IMR-90 (cell line): ENCODE measurements around the gene PPP2R2D. TPM values are rescaled to one million over a fixed set of nuclear protein-coding genes. Genes with fewer than 3 reads are reported as not detected.

Experiments
- ATAC-seq: fragments of 200-7000 bp; cut with Tn5 transposase; 2 replicates; pipeline ENCODE4 v1.9.1; 2020; ENCODE audit warnings: low read depth, mild to moderate bottlenecking, moderate library complexity
- BruUV-seq: library from RNA; stranded (reverse); fragments of 400-500 nt; replicated peaks from 2 replicates; lab custom pipeline; 2021; lab: Mats Ljungman, UMichigan
- CTCF ChIA-PET: fragments of 300-600 bp; formaldehyde crosslinking; extraction: SDS; loops from one replicate; lab custom pipeline; 2021; ENCODE audit warnings: antibody characterized with exemption; lab: Yijun Ruan, JAX
- POLR2A ChIA-PET: fragments of 300-600 bp; sonication (Branson Sonifier 250); formaldehyde crosslinking; loops from one replicate; lab custom pipeline; 2022; ENCODE audit warnings: antibody characterized with exemption; ENCODE audit not compliant: unreplicated experiment; lab: Charles Lee
- DNase-seq: peaks from one replicate; pipeline ENCODE4 v3.0.0; 2013
- H2AFZ ChIP-seq: replicated peaks from 2 replicates; pipeline ENCODE3; 2013; ENCODE audit warnings: low read length, mild to moderate bottlenecking; ENCODE audit not compliant: poor library complexity
- H2AK5ac ChIP-seq: 2 replicates; pipeline ENCODE4 v1.6.1; 2013; ENCODE audit warnings: low read depth, low read length, inconsistent platforms
- H2AK9ac ChIP-seq: replicated peaks from 2 replicates; pipeline ENCODE3; 2013; ENCODE audit warnings: mild to moderate bottlenecking, low read depth, low read length, moderate library complexity; ENCODE audit not compliant: poor library complexity
- H2BK120ac ChIP-seq: 2 replicates; pipeline ENCODE4 v1.6.1; 2013; ENCODE audit warnings: low read depth, low read length, inconsistent platforms
- H2BK15ac ChIP-seq: 3 replicates; pipeline ENCODE4 v1.6.1; 2013; ENCODE audit warnings: low read depth, low read length, inconsistent platforms
- H2BK20ac ChIP-seq: 2 replicates; pipeline ENCODE4 v1.6.1; 2013; ENCODE audit warnings: low read depth, mild to moderate bottlenecking, inconsistent platforms, low read length, moderate library complexity
- H2BK5ac ChIP-seq: 2 replicates; pipeline ENCODE4 v1.6.1; 2013; ENCODE audit warnings: mild to moderate bottlenecking, low read depth, low read length, inconsistent platforms; ENCODE audit not compliant: poor library complexity, severe bottlenecking
- H3K14ac ChIP-seq: replicated peaks from 2 replicates; pipeline ENCODE4 v1.6.1; 2013; ENCODE audit warnings: low read depth, low read length, inconsistent platforms
- H3K18ac ChIP-seq: 2 replicates; pipeline ENCODE4 v1.6.1; 2013; ENCODE audit warnings: low read depth, low read length, control low read depth
- H3K23ac ChIP-seq: 2 replicates; pipeline ENCODE4 v1.6.1; 2013; ENCODE audit warnings: low read depth, low read length, inconsistent platforms
- H3K27ac ChIP-seq: 2 replicates; pipeline ENCODE4 v1.5.1; 2013; ENCODE audit warnings: mild to moderate bottlenecking, control low read depth, low read length; ENCODE audit not compliant: insufficient read depth
- H3K27me3 ChIP-seq: 2 replicates; pipeline ENCODE4 v1.6.1; 2013; ENCODE audit warnings: low read length; ENCODE audit not compliant: control insufficient read depth, insufficient read depth
- H3K36me3 ChIP-seq: 2 replicates; pipeline ENCODE4 v1.6.1; 2013; ENCODE audit warnings: low read length, mixed read lengths; ENCODE audit not compliant: control insufficient read depth, insufficient read depth
- H3K4ac ChIP-seq: 2 replicates; pipeline ENCODE4 v1.6.1; 2013; ENCODE audit warnings: low read depth, low read length, inconsistent platforms
- H3K4me1 ChIP-seq: 2 replicates; pipeline ENCODE4 v1.6.1; 2013; ENCODE audit warnings: low read length, mixed read lengths; ENCODE audit not compliant: control insufficient read depth, insufficient read depth
- H3K4me2 ChIP-seq: 2 replicates; pipeline ENCODE4 v1.6.1; 2013; ENCODE audit warnings: low read depth, mild to moderate bottlenecking, control low read depth, low read length, moderate library complexity
- H3K4me3 ChIP-seq: 2 replicates; pipeline ENCODE4 v1.5.1; 2013; ENCODE audit warnings: low read depth, mild to moderate bottlenecking, control low read depth, low read length, moderate library complexity; ENCODE audit not compliant: insufficient read depth
- H3K56ac ChIP-seq: 2 replicates; pipeline ENCODE4 v1.6.1; 2013; ENCODE audit warnings: low read length, inconsistent platforms; ENCODE audit not compliant: insufficient read depth; ENCODE audit errors: extremely low read depth
- H3K79me1 ChIP-seq, 2 experiments: 2 replicates each; pipeline ENCODE4 v1.6.1; 2013; ENCODE audit warnings: low read length in 2 of 2, inconsistent platforms in 1 of 2, low read depth in 1 of 2
- H3K9ac ChIP-seq: 2 replicates; pipeline ENCODE4 v1.6.1; 2013; ENCODE audit warnings: low read depth, low read length, control low read depth
- H3K9me1 ChIP-seq: 2 replicates; pipeline ENCODE4 v1.6.1; 2013; ENCODE audit warnings: low read length, inconsistent platforms; ENCODE audit not compliant: insufficient read depth
- H3K9me3 ChIP-seq: 2 replicates; pipeline ENCODE4 v1.6.1; 2013; ENCODE audit warnings: low read length; ENCODE audit not compliant: control insufficient read depth, insufficient read depth
- H4K20me1 ChIP-seq: 2 replicates; pipeline ENCODE4 v1.6.1; 2013; ENCODE audit warnings: low read length, inconsistent platforms; ENCODE audit not compliant: insufficient read depth
- H4K5ac ChIP-seq: 2 replicates; pipeline ENCODE4 v1.6.1; 2013; ENCODE audit warnings: mild to moderate bottlenecking, low read depth, low read length, control low read depth
- H4K8ac ChIP-seq, 2 experiments: 2 replicates each; pipeline ENCODE4 v1.6.1; 2013; ENCODE audit warnings: low read depth in 2 of 2, low read length in 2 of 2, control low read depth in 1 of 2, inconsistent platforms in 1 of 2
- H4K91ac ChIP-seq: 2 replicates; pipeline ENCODE4 v1.6.1; 2013; ENCODE audit warnings: low read depth, low read length, inconsistent platforms; ENCODE audit not compliant: insufficient read depth
- CHD1 ChIP-seq: IDR thresholded peaks from 2 replicates; pipeline ENCODE4 v1.6.1; 2012; ENCODE audit warnings: low read depth, low read length, improper control_type of control experiment
- MAFK ChIP-seq: IDR thresholded peaks from 2 replicates; pipeline ENCODE4 v1.6.1; 2012; ENCODE audit warnings: low read depth, low read length, improper control_type of control experiment
- WGBS, 2 experiments: methylation state at CpG; one replicate each; pipeline versions ENCODE4 v1.1.5 to v1.1.7; 2013; ENCODE audit warnings: missing lambda C conversion rate in 2 of 2; ENCODE audit not compliant: insufficient read length in 1 of 2; ENCODE audit errors: extremely low coverage in 2 of 2; 5-methylcytosine and 5-hydroxymethylcytosine counted together
- dilution Hi-C: fragments of 300-500 bp; cut with HindIII; formaldehyde crosslinking; loops from one replicate; pipeline ENCODE4 v1.14.3; 2018; ENCODE audit warnings: low sequenced_read_pairs; ENCODE audit not compliant: unreplicated experiment
- in situ Hi-C: fragments of 300-500 bp; cut with MboI; formaldehyde crosslinking; loops from 3 replicates; pipeline ENCODE4 v1.14.3; 2019; ENCODE audit warnings: low sequenced_read_pairs, inconsistent platforms, mixed read lengths
- intact Hi-C: fragments of 100-400 bp; cut with micrococcal nuclease; formaldehyde crosslinking; loops from 2 replicates; pipeline ENCODE4 v1.10.0; 2022
- polyA plus RNA-seq, 3 experiments: library from polyadenylated mRNA; depleted of rRNA; stranded (reverse); fragments of >200 nt; gene quantifications; 2 replicates each; pipeline ENCODE4 v1.2.3, GENCODE V29; 2012; ENCODE audit warnings: low replicate concordance in 1 of 3
- total RNA-seq: library from RNA; depleted of rRNA; stranded (reverse); fragments of >200 nt; gene quantifications from 2 replicates; pipeline ENCODE4 v1.2.3, GENCODE V29; 2012

Gene PPP2R2D
- total and polyA plus RNA-seq, 2 of the 4 experiments (the other 2 are of a cell fraction), result 22.8 to 23.8 TPM

DNA sequence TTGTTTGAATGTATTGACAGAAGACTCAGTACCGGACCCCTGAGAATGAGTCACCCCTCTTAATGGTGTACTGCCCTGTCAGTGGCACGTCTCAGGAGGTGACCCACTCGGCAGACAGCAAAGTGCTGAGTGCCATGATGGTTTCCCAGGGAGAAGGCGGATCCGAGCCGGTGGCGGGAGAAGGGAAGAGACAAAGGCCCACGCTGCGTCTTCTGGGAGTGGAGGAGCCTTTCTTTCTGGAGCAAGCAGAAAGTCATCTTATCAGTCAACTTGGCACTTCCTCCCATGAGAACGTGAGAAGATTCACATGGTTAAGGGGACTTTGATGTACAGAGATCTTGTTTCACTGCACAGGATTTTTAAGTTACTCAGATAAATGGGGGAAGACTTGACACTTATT is 14.6 kb upstream of the PPP2R2D start:
- intact Hi-C loops, result no loop called here
- Histone ChIP-seq H3K4me1 (no peaks in the 10 kb centered on the region), H2AK9ac (no peak overlapping the region), H2AK5ac (no peak overlapping the region), H2BK15ac (no peak overlapping the region), H4K91ac (no peak overlapping the region), H3K27ac (no peak overlapping the region), H3K27me3 (peaks cover 11% of the 10 kb centered on the region; the same call in 1 of the 2 replicates), H3K9me1 (peaks cover 5% of the 10 kb centered on the region; the same call in 1 of the 2 replicates), H2BK5ac (no peak overlapping the region), H3K18ac (no peak overlapping the region), H3K9ac (no peak overlapping the region), H4K8ac (no peak overlapping the region), H3K4ac (no peak overlapping the region), H4K5ac (no peak overlapping the region), H3K56ac (no peak overlapping the region), H4K20me1 (no peaks in the 10 kb centered on the region), H3K14ac (no peak overlapping the region), H3K9me3 (no peaks in the 10 kb centered on the region), H3K79me1 (no peaks in the 10 kb centered on the region), H3K4me3 (no peak overlapping the region), H2AFZ (no peak overlapping the region), H3K23ac (no peak overlapping the region), H2BK20ac (no peak overlapping the region), H2BK120ac (no peak overlapping the region), H3K36me3 (no peaks in the 10 kb centered on the region), H3K4me2 (no peak overlapping the region)
- ATAC-seq (no peak), DNase-seq (no peak)
- no peak for TF ChIP-seq CHD1
- no peak for TF ChIP-seq MAFK
- in situ Hi-C loops, result loop anchor here (5.0 to 10.0 kb wide), 2 partner anchors 136 to 249 kb away; no protein-coding TSS in a partner anchor
- POLR2A ChIA-PET, result no interaction called here
- dilution Hi-C loops, result no loop called here
- CTCF ChIA-PET, result interaction anchor here (0.6 to 2.2 kb wide), 10 partner anchors 59 to 1714 kb away, joined by 3 to 29 read pairs (median 3); no protein-coding TSS in a partner anchor
- WGBS, 2 experiments, result no CpG with 5 or more reads among the region's 10 CpGs
- no TSS peak for BruUV-seq
